Lower leg skin (tissue), 4 donors: ENCODE measurements around the gene OS9. TPM values are rescaled to one million over a fixed set of nuclear protein-coding genes. Genes with fewer than 3 reads are reported as not detected.

Experiments used
- DNase-seq, 2 donors: peaks; one replicate each; pipeline ENCODE4 v3.0.0-alpha.2; 2019; ENCODE audit warnings: low spot score in 2 of 2
- H3K4me3 ChIP-seq: fragments of 200-600 bp; sonication (generic); 2 replicates; pipeline ENCODE4 v1.5.1; 2017; ENCODE audit warnings: mild to moderate bottlenecking, low read depth; ENCODE audit not compliant: poor library complexity, severe bottlenecking
- CTCF ChIP-seq, 3 donors: fragments of 450-650 bp; IDR thresholded peaks; one replicate each; pipeline ENCODE4 v1.5.1; 2016; ENCODE audit warnings: antibody characterized with exemption in 3 of 3, mild to moderate bottlenecking in 3 of 3, moderate library complexity in 2 of 3
- POLR2A ChIP-seq, 2 donors: fragments of 450-650 bp; IDR thresholded peaks; one replicate each; pipeline ENCODE4 v1.6.1; 2016 to 2017; ENCODE audit warnings: antibody characterized with exemption in 2 of 2, mild to moderate bottlenecking in 1 of 2, moderate library complexity in 1 of 2
- WGBS, 2 donors: methylation state at CpG; one replicate each; pipeline ENCODE4 v1.1.5; 2018; 5-methylcytosine and 5-hydroxymethylcytosine counted together
- intact Hi-C: fragments of 100-400 bp; cut with DNase I; formaldehyde crosslinking; loops from one replicate; pipeline ENCODE4 v1.15.0; 2023; ENCODE audit warnings: low total_unique reads
- total RNA-seq, 4 donors: library from RNA; depleted of rRNA; stranded (reverse); fragments of >200 nt; gene quantifications; one replicate each; pipeline ENCODE4 v1.1.0, GENCODE V29; 2016

The OS9 gene
- total RNA-seq, 4 donors from 2014 or later: 195 to 265 (median 205) TPM

- WGBS, 2 donors: 1 to 2% methylated on average over 20 to 40 of the region's 58 CpGs
- intact Hi-C loops: no loop called here
- TF ChIP-seq CTCF (IDR thresholded peaks at IDR 0.05): peak in 1 of 3 donors; percentile 50
- TF ChIP-seq POLR2A (IDR thresholded peaks at IDR 0.05): no peak
- H3K4me3 ChIP-seq: peak within 1 kb of the TSS; percentile 54
- peak; percentile 100 for DNase-seq
These were observed 58.1 kb downstream of the OS9 start, which contains the start of gene CDK4 for GRCh38 chr12:57751788-57752667. Gene CDK4 (minus strand): TSS chr12:57752310. CDS start chr12:57751717, 593 bp downstream.

GRCh38 chr12:57752668-57753000, 58.7 kb downstream of the OS9 start:
- DNase-seq: no peak
- no peak overlapping the region for H3K4me3 ChIP-seq
- TF ChIP-seq CTCF (IDR thresholded peaks at IDR 0.05) (no peak), POLR2A (IDR thresholded peaks at IDR 0.05) (no peak)
- intact Hi-C loops: no loop called here
- 1 to 2% methylated on average over 5 of the region's 5 CpGs for WGBS, 2 donors

- intact Hi-C loops: no loop called here
- WGBS, 2 donors: 20 to 30% methylated on average over 1 of the region's 1 CpG
- no peak overlapping the region for H3K4me3 ChIP-seq
- no peak for DNase-seq
- TF ChIP-seq CTCF (IDR thresholded peaks at IDR 0.05) (no peak), POLR2A (IDR thresholded peaks at IDR 0.05) (no peak)
These were observed 59.9 kb downstream of the OS9 start for GRCh38 chr12:57753756-57754337.

- peak; percentile 65 to 94 for DNase-seq
- WGBS, 2 donors: 1 to 2% methylated on average over 17 of the region's 41 CpGs
- peak within 1 kb of the TSS; percentile 45 for H3K4me3 ChIP-seq
- intact Hi-C loops: no loop called here
- no peak for TF ChIP-seq POLR2A (IDR thresholded peaks at IDR 0.05)
- no peak for TF ChIP-seq CTCF (IDR thresholded peaks at IDR 0.05)
These were observed 60.7 kb downstream of the OS9 start, which contains the start of gene MARCHF9 for GRCh38 chr12:57754411-57755193. Gene MARCHF9 (plus strand): TSS chr12:57755103. CDS start chr12:57755529, 426 bp downstream.

- intact Hi-C loops: no loop called here
- H3K4me3 ChIP-seq: peak overlapping the region; percentile 45
- no peak for DNase-seq
- WGBS, 2 donors: no CpG with 5 or more reads among the region's 34 CpGs
- TF ChIP-seq POLR2A (IDR thresholded peaks at IDR 0.05) (no peak), CTCF (IDR thresholded peaks at IDR 0.05) (no peak)
These were observed 61.2 kb downstream of the OS9 start for GRCh38 chr12:57755194-57755453.
